B cell (primary cell): ENCODE results near the gene CARNS1. TPM values are rescaled to one million over a fixed set of nuclear protein-coding genes. Genes with fewer than 3 reads are reported as not detected.
A peak's percentile ranks its signal among the peaks of the same experiment; 100 is the strongest.

Experiments
- ATAC-seq: fragments of 200-7000 bp; cut with Tn5 transposase; one replicate; pipeline ENCODE4 v1.10.0; 2021; ENCODE audit warnings: low read depth, mild to moderate bottlenecking, moderate number of reproducible peaks, moderate library complexity
- CTCF ChIA-PET: fragments of 350-600 bp; sonication (Branson Sonifier 250); formaldehyde crosslinking; loops from one replicate; lab custom pipeline; 2021; ENCODE audit warnings: antibody characterized with exemption, inconsistent platforms; lab: Charles Lee
- POLR2A ChIA-PET: fragments of 350-600 bp; sonication (Branson Sonifier 250); formaldehyde crosslinking; loops from one replicate; lab custom pipeline; 2021; ENCODE audit warnings: antibody characterized with exemption; lab: Charles Lee
- DNase-seq: peaks from one replicate; pipeline ENCODE4 v3.0.0; 2013
- H2AFZ ChIP-seq: 2 replicates; pipeline ENCODE4 v1.6.1; 2012; ENCODE audit warnings: mild to moderate bottlenecking, low read depth, low read length; ENCODE audit not compliant: insufficient read depth, poor library complexity, severe bottlenecking
- H3K27ac ChIP-seq, 2 donors: 1 replicate in 1 of 2; 2 replicates in 1 of 2; pipeline ENCODE4 v1.5.1; 2012 to 2013; ENCODE audit warnings: low read length in 2 of 2, mild to moderate bottlenecking in 2 of 2, moderate library complexity in 1 of 2
- H3K27me3 ChIP-seq, 4 experiments: fragments of 200-600 bp in 1 of 4; sonication (generic) in 1 of 4; replicated peaks in 1 of 4; 1 replicate in 2 of 4; 2 replicates in 2 of 4; pipeline versions ENCODE4 v1.6.1 to v1.7.0; 2013 to 2016; ENCODE audit warnings: low read length in 3 of 4, mild to moderate bottlenecking in 2 of 4, mixed read lengths in 1 of 4, moderate library complexity in 1 of 4; ENCODE audit not compliant: insufficient read depth in 4 of 4, control insufficient read depth in 3 of 4; ENCODE audit errors: control extremely low read depth in 1 of 4
- H3K36me3 ChIP-seq, 2 experiments: replicated peaks in 1 of 2; 1 replicate in 1 of 2; 2 replicates in 1 of 2; pipeline versions ENCODE4 v1.6.1 to v1.7.1; 2013; ENCODE audit warnings: low read length in 1 of 2; ENCODE audit not compliant: insufficient read depth in 2 of 2, control insufficient read depth in 1 of 2; ENCODE audit errors: control extremely low read depth in 1 of 2, extremely low read depth in 1 of 2
- H3K4me1 ChIP-seq, 2 donors: fragments of 200-600 bp in 1 of 2; sonication (generic) in 1 of 2; 1 replicate in 1 of 2; 2 replicates in 1 of 2; pipeline versions ENCODE4 v1.5.1 to v1.6.1; 2013 to 2017; ENCODE audit warnings: low read length in 2 of 2; ENCODE audit not compliant: control insufficient read depth in 2 of 2, insufficient read depth in 2 of 2
- H3K4me2 ChIP-seq: replicated peaks from 2 replicates; pipeline ENCODE3; 2012; ENCODE audit warnings: mild to moderate bottlenecking, low read depth, low read length; ENCODE audit not compliant: poor library complexity, severe bottlenecking
- H3K4me3 ChIP-seq, 5 experiments: fragments of 200-600 bp in 1 of 5; sonication (generic) in 1 of 5; 1 replicate in 3 of 5; 2 replicates in 2 of 5; pipeline versions ENCODE4 v1.5.1 to v1.7.0; 2011 to 2016; ENCODE audit warnings: low read length in 4 of 5, mild to moderate bottlenecking in 4 of 5, low read depth in 2 of 5, control low read depth in 1 of 5, moderate library complexity in 1 of 5; ENCODE audit not compliant: insufficient read depth in 1 of 5; ENCODE audit errors: control extremely low read depth in 1 of 5, extremely low read depth in 1 of 5
- H3K79me2 ChIP-seq: fragments of 200-600 bp; sonication (generic); one replicate; pipeline ENCODE4 v1.6.0; 2016; ENCODE audit warnings: low read length; ENCODE audit not compliant: control insufficient read depth, insufficient read depth
- H3K9ac ChIP-seq: fragments of 200-600 bp; sonication (generic); 2 replicates; pipeline ENCODE4 v1.6.1; 2017; ENCODE audit warnings: mild to moderate bottlenecking, low read length, moderate library complexity
- H3K9me3 ChIP-seq, 3 donors: one replicate each; pipeline versions ENCODE4 v1.6.1 to v1.7.1; 2013; ENCODE audit warnings: low read length in 2 of 3; ENCODE audit not compliant: control insufficient read depth in 2 of 3, insufficient read depth in 1 of 3; ENCODE audit errors: control extremely low read depth in 1 of 3
- H4K20me1 ChIP-seq: 2 replicates; pipeline ENCODE4 v1.6.0; 2012; ENCODE audit warnings: mild to moderate bottlenecking, low read length; ENCODE audit not compliant: insufficient read depth, control insufficient read depth, poor library complexity, severe bottlenecking
- H3K27ac Mint-ChIP-seq: one replicate; pipeline ENCODE4 v1.8.0; 2021; ENCODE audit warnings: mixed read lengths
- H3K27me3 Mint-ChIP-seq: one replicate; pipeline ENCODE4 v1.8.0; 2021; ENCODE audit warnings: mixed read lengths
- H3K4me1 Mint-ChIP-seq: one replicate; pipeline ENCODE4 v1.8.0; 2021; ENCODE audit warnings: mixed read lengths
- H3K4me3 Mint-ChIP-seq: one replicate; pipeline ENCODE4 v1.8.0; 2021; ENCODE audit warnings: mixed read lengths
- H3K9me3 Mint-ChIP-seq: one replicate; pipeline ENCODE4 v1.8.0; 2022; ENCODE audit warnings: mixed read lengths; ENCODE audit not compliant: insufficient read depth
- CTCF ChIP-seq: fragments of 200-600 bp; IDR thresholded peaks from one replicate; pipeline ENCODE4 v1.8.0; 2022; ENCODE audit warnings: antibody characterized with exemption, mild to moderate bottlenecking
- EZH2 ChIP-seq: IDR thresholded peaks from 2 replicates; pipeline ENCODE4 v1.6.1; 2012; ENCODE audit warnings: borderline replicate concordance, low read depth, mild to moderate bottlenecking, moderate library complexity, low read length; ENCODE audit not compliant: insufficient read depth, poor library complexity, severe bottlenecking
- WGBS: methylation state at CpG from one replicate; pipeline ENCODE4 v1.1.5; 2013; ENCODE audit warnings: missing lambda C conversion rate; ENCODE audit not compliant: insufficient coverage; 5-methylcytosine and 5-hydroxymethylcytosine counted together
- intact Hi-C: fragments of 100-400 bp; cut with micrococcal nuclease; formaldehyde crosslinking; loops from one replicate; pipeline ENCODE4 v1.10.0; 2022
- polyA plus RNA-seq: library from polyadenylated mRNA; depleted of rRNA; stranded (reverse); fragments of >200 nt; gene quantifications from 2 replicates; pipeline ENCODE4 v1.2.3, GENCODE V29; 2012
- total RNA-seq, 2 donors: library from RNA; stranded (reverse); fragments of 120-200 nt in 1 of 2; gene quantifications; 1 replicate in 1 of 2; 2 replicates in 1 of 2; pipeline versions ENCODE4 v1.2.3 to v1.2.4, GENCODE V29; 2013 to 2022

The CARNS1 gene
- total and polyA plus RNA-seq, 2 donors (not counting 1 experiment from before 2014, with no cell fraction given) = 24.1 to 41.1 TPM

GRCh38 chr11:67470337-67471002 is 55.0 kb downstream of the CARNS1 start:
- ATAC-seq (no peak), DNase-seq (no peak)
- Histone ChIP-seq H3K4me3 (no peak overlapping the region), H3K27ac (no peak overlapping the region), H3K79me2 (peaks cover 32% of the 10 kb centered on the region), H3K36me3 (peaks cover 2 to 9% of the 10 kb centered on the region in 2 experiments), H4K20me1 (peaks cover 10% of the 10 kb centered on the region), H3K4me2 (no peak overlapping the region), H3K27me3 (no peaks in the 10 kb centered on the region), H2AFZ (no peak overlapping the region), H3K4me1 (peaks cover 23 to 44% of the 10 kb centered on the region in 2 donors), H3K9me3 (no peaks in the 10 kb centered on the region), H3K9ac (no peak overlapping the region)
- 84% methylated on average over 4 of the region's 8 CpGs for WGBS
- intact Hi-C loops = no loop called here
- CTCF ChIA-PET = interaction anchor here (0.6 to 6.7 kb wide), 13 partner anchors 11 to 113 kb away, joined by 3 to 64 read pairs (median 3); partner anchors contain the start of genes PITPNM1, PPP1CA, PTPRCAP and RAD9A
- H3K4me3 Mint-ChIP-seq = peak overlapping the region; percentile 60
- TF ChIP-seq CTCF (no peak), EZH2 (no peak)
- no peaks in the 10 kb centered on the region for H3K9me3 Mint-ChIP-seq
- peak overlapping the region; percentile 56 for H3K27ac Mint-ChIP-seq
- H3K27me3 Mint-ChIP-seq = no peaks in the 10 kb centered on the region
- POLR2A ChIA-PET = interaction anchor here (0.6 to 10.4 kb wide), 9 partner anchors 12 to 84 kb away, joined by 3 to 215 read pairs (median 12); partner anchors contain the start of genes AIP, CORO1B, PPP1CA and PTPRCAP
- H3K4me1 Mint-ChIP-seq = peaks cover 36% of the 10 kb centered on the region

GRCh38 chr11:67472882-67473281 is 57.4 kb downstream of the CARNS1 start:
- Histone ChIP-seq H3K27me3 (no peaks in the 10 kb centered on the region), H3K36me3 (no peaks in the 10 kb centered on the region), H3K79me2 (peaks cover 15% of the 10 kb centered on the region), H2AFZ (no peak overlapping the region), H3K9me3 (no peaks in the 10 kb centered on the region), H4K20me1 (peaks cover 9% of the 10 kb centered on the region), H3K9ac (no peak overlapping the region), H3K4me1 (peaks cover 12 to 21% of the 10 kb centered on the region in 2 donors), H3K4me3 (no peak overlapping the region), H3K4me2 (no peak overlapping the region), H3K27ac (no peak overlapping the region)
- 91% methylated on average over 5 of the region's 7 CpGs for WGBS
- ChIA-PET CTCF (interaction anchor here (0.7 to 1.4 kb wide), 2 partner anchors 9 to 66 kb away, joined by 3 to 4 read pairs; no protein-coding TSS in a partner anchor), POLR2A (interaction anchor here (0.6 to 10.4 kb wide), 3 partner anchors 24 to 71 kb away, joined by 3 to 215 read pairs (median 6); partner anchors contain the start of genes PPP1CA and PTPRCAP)
- Mint-ChIP-seq H3K4me3 (no peak overlapping the region), H3K27me3 (no peaks in the 10 kb centered on the region), H3K9me3 (no peaks in the 10 kb centered on the region), H3K27ac (no peak overlapping the region), H3K4me1 (peaks cover 19% of the 10 kb centered on the region)
- no peak for TF ChIP-seq EZH2
- TF ChIP-seq CTCF = no peak
- ATAC-seq = no peak
- intact Hi-C loops = no loop called here
- DNase-seq = no peak
